HTERT RPE-1 (cell line): ENCODE measurements around the gene ATP13A3.

Source experiments
- in situ Hi-C: fragments of 300-500 bp; cut with MboI; formaldehyde crosslinking; loops from 4 replicates; pipeline ENCODE4 v1.14.3; 2020; ENCODE audit warnings: low sequenced_read_pairs

The ATP13A3 gene

GRCh38 chr3:194476784-194477183 lies 10.0 kb downstream of the ATP13A3 start:
- in situ Hi-C loops, result no loop called here

DNA sequence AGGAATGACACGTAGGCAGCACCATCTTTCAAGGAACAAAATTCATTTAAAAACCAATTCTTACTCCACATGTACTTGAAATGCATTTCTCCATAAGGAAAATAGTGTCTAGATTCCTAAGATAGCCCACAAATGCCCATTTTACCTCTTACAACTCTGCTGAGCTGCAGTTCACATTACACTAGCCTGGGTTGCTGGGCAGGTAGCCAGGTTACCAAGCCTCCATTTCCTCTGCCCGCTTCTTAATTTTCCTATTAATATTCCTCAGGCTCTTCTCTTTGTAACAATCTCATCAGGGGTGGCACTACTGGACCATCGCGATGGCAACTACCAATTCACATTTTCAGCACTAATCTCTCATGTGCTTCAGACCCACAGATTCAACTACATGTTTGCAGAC lies 10.8 kb downstream of the ATP13A3 start:
- in situ Hi-C loops, result no loop called here

GRCh38 chr3:194475138-194475932 lies 11.5 kb downstream of the ATP13A3 start:
- in situ Hi-C loops, result no loop called here

DNA sequence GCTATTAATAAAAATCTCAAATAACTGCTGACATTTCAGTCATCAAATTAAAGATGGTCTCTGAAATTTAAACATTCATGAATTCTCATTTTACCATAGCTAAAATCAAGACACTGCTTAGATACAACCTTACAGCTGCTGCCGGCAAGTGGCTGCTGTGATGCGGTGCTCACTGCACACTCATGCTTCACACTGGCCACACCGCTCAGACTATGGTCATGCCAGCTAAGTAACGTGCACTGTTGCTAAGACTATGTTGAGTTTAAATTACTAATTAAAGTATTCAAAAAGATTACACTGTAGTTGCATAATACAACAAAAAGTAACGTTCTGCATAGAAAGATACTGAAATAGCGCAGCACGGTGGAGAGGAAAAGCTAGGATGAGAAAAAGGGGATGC lies 12.1 kb downstream of the ATP13A3 start:
- in situ Hi-C loops, result loop anchor here (25.0 kb wide), 1 partner anchor 113 kb away; no protein-coding TSS in a partner anchor

DNA sequence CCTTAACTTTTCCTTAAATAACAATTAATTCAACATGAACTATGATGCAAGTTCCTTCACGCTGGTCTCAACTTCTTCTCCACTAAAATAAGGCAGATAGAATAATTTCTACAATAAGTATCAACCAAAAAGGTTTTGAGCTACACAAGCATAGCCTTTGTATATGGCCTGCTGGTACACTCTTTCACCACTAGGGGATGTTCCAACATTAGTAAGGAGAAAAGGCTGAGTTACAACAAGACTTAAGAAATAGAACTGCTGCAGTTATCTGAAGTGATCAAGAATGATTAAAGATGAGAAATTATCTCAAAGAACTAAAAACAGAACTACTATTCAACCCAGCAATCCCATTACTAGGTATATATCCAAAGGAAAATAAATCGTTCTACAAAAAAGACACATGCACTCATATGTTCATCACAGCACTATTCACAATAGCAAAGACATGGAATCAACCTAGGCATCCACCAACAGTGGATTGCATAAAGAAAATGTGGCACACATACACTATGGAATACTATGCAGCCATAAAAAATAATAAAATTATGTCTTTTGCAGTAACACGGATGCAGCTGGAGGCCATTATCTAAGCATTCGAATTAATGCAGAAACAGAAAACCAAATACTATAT lies 14.4 kb downstream of the ATP13A3 start:
- in situ Hi-C loops, result loop anchor here (25.0 kb wide), 1 partner anchor 115 kb away; no protein-coding TSS in a partner anchor

GRCh38 chr3:194471863-194472262 lies 14.9 kb downstream of the ATP13A3 start:
- in situ Hi-C loops, result loop anchor here (25.0 kb wide), 1 partner anchor 115 kb away; no protein-coding TSS in a partner anchor

DNA sequence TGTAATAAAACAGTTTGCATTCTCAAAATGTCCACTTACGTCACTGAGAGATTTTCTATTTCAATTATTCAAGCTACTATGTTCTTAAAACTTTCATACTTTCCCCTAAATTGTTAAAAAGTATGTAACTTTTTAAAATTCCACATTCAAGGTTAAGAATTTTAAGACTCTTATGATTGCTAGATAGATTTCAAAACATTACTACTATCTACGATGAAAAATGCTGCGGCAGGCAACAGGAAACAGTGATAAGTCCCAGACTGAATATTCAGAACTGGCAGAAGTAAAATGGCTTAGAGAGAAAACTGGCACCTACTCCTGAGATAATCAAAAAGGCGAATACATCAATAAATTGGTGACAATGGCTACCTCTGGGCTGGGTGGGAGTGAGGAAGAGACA lies 16.2 kb downstream of the ATP13A3 start:
- in situ Hi-C loops, result loop anchor here (25.0 kb wide), 1 partner anchor 117 kb away; no protein-coding TSS in a partner anchor

GRCh38 chr3:194469977-194470376 lies 16.8 kb downstream of the ATP13A3 start:
- in situ Hi-C loops, result loop anchor here (25.0 kb wide), 1 partner anchor 117 kb away; no protein-coding TSS in a partner anchor

DNA sequence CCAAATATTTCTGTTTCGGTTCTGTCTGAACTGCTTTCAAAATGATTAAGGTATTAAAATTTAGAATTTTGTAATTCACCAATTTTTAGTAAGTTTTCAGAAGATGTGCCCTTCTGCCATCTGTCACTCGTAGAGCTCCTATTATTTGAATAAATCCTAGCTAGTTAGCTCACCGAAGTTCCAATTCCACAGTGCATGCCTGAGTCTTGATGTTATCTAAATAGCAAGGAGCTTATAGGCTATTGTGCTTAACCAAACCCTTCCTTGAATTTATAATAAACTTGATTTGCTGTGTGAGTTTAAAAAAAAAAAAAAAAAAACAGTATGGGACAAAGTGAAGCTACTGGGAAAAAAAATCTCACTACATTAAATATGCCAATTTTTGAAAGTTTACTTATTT lies 18.7 kb downstream of the ATP13A3 start:
- in situ Hi-C loops, result loop anchor here (25.0 kb wide), 1 partner anchor 119 kb away; no protein-coding TSS in a partner anchor

GRCh38 chr3:194466761-194467356 lies 19.9 kb downstream of the ATP13A3 start:
- in situ Hi-C loops, result loop anchor here (25.0 kb wide), 1 partner anchor 120 kb away; no protein-coding TSS in a partner anchor

DNA sequence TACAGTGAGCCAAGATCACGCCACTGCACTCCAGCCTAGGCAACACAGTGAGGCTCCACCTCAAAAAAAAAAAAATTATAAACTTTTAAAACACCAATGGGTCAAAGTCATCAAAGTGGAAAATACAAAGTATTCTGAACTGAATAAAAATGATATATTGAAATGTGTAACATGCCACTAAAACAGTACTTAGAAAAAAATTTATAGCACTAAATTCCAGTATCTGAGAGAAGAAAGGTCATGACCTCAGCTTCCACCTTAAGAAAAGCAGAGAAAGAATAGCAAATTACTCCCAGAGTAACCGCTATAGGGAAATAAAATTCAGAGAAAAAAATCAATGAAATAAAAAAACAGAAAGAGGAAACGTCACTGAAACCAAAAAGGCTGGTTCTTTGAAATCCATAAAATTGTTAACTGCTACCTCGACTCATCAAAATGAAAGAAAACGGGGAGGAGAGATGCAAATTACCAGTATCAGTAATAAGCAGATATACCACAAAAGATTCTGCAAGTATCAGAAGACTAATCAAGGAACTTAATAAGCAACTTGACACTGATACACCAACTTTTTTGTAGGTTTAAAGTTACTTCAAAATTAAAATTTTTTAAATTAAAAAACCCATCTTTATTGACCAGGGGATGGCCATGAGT lies 20.8 kb downstream of the ATP13A3 start:
- in situ Hi-C loops, result loop anchor here (25.0 kb wide), 1 partner anchor 121 kb away; no protein-coding TSS in a partner anchor

- in situ Hi-C loops, result loop anchor here (25.0 kb wide), 1 partner anchor 122 kb away; no protein-coding TSS in a partner anchor
Observed at GRCh38 chr3:194465246-194465645, 21.6 kb downstream of the ATP13A3 start.

DNA sequence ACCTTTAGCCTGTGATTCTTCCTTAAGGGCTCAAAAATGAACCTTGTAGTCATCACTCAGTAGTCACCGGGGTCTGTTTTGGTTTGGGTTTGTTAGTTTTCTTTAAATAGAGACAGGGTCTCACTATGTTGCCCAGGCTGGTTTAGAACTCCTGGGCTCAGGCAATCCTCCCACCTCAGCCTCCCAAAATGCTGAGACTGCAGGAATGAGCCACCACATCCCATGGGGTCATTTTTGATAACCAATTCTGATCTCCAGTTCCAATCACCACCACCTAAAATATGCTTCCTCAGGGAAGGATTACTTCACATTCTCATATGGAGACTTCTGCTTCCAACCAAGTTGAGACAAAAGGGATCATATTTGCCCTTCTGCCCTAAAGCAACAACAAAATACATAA lies 22.1 kb downstream of the ATP13A3 start:
- in situ Hi-C loops, result loop anchor here (25.0 kb wide), 1 partner anchor 123 kb away; no protein-coding TSS in a partner anchor

DNA sequence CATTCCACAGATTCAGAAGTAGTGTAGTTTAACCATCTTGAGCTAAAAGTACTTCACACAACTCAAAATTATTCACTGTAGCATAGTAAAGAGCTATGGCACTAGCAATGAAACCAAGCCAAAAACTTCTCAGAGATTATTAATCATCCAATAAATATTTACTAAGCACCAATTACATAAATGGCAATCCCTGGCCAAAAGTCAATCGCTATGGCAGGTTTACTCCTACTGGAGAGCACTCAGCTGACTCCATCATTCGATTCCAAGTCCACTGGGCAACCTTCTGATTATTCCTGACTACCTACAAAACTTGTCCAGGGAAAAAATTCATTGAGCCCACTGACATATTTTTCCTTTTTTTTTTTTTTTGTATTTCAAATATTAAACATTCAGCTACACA lies 23.9 kb downstream of the ATP13A3 start:
- in situ Hi-C loops, result loop anchor here (25.0 kb wide), 1 partner anchor 124 kb away; no protein-coding TSS in a partner anchor

GRCh38 chr3:194460566-194460965 lies 26.2 kb downstream of the ATP13A3 start:
- in situ Hi-C loops, result loop anchor here (25.0 kb wide), 1 partner anchor 127 kb away; no protein-coding TSS in a partner anchor

GRCh38 chr3:194458131-194458530 lies 28.7 kb downstream of the ATP13A3 start:
- in situ Hi-C loops, result loop anchor here (25.0 kb wide), 1 partner anchor 129 kb away; no protein-coding TSS in a partner anchor

GRCh38 chr3:194455481-194455880 lies 31.3 kb downstream of the ATP13A3 start:
- in situ Hi-C loops, result loop anchor here (25.0 kb wide), 1 partner anchor 132 kb away; no protein-coding TSS in a partner anchor

GRCh38 chr3:194450341-194450740 lies 36.5 kb downstream of the ATP13A3 start:
- in situ Hi-C loops, result loop anchor here (25.0 kb wide), 1 partner anchor 137 kb away; no protein-coding TSS in a partner anchor

DNA sequence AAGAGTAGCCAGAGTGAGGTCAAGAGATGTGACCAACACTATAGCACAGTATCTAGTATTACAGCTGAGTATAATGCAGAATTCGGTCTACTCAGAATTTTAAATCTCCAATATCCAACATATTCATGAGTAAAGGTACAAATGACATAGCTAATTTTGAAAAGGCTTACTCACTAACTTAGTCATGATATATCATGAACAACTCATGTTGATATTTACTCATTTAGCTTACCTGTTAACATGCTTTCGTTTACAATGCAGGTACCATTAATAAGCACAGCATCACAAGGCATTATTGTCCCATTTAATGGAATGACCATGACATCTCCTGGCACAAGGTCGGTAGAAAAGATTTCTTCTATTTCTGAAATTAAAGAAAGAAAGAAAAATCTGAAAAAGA lies 36.9 kb downstream of the ATP13A3 start:
- in situ Hi-C loops, result loop anchor here (25.0 kb wide), 1 partner anchor 137 kb away; no protein-coding TSS in a partner anchor

DNA sequence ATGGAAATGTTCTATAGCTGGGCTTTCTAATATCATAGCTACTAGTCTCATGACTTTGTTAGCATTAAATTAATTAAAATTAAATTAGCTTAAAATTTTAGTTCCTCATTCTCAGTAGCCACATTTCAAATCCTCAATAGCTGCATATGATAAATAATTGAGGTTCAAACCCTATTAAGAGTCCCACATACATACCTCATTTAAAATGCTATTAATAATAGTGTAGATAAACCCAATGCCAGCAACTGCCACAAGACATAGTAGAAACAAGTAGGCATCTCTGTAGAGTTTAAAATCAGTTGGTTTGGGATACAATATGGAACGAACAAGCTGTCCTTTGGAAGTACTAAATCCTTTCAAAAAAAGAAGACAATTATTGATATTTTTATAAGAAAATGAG lies 39.1 kb downstream of the ATP13A3 start:
- in situ Hi-C loops, result no loop called here
